HAP-1 (cell line): ENCODE measurements around the gene JPH2.

Source experiments
- DNase-seq, 2 experiments: peaks; one replicate each; pipeline ENCODE4 v3.0.0-alpha.2; 2016 to 2020; ENCODE audit warnings: low spot score in 2 of 2
- H3K27me3 ChIP-seq: fragments of 250-450 bp; sonication (Bioruptor Pico); 2 replicates; pipeline ENCODE4 v1.5.1; 2020; ENCODE audit warnings: low read depth, mild to moderate bottlenecking, moderate library complexity
- H3K36me3 ChIP-seq: fragments of 250-450 bp; sonication (Bioruptor Pico); replicated peaks from 2 replicates; pipeline ENCODE4 v1.5.1; 2020; ENCODE audit warnings: mild to moderate bottlenecking
- H3K4me1 ChIP-seq: fragments of 250-450 bp; sonication (Bioruptor Pico); 2 replicates; pipeline ENCODE4 v1.5.1; 2020; ENCODE audit warnings: mild to moderate bottlenecking
- H3K4me3 ChIP-seq: fragments of 250-450 bp; sonication (Bioruptor Pico); 2 replicates; pipeline ENCODE4 v1.5.1; 2020; ENCODE audit warnings: mild to moderate bottlenecking, moderate library complexity
- H3K9me3 ChIP-seq: fragments of 250-450 bp; sonication (Bioruptor Pico); 2 replicates; pipeline ENCODE4 v1.5.1; 2020; ENCODE audit warnings: mild to moderate bottlenecking, moderate library complexity
- in situ Hi-C: fragments of 300-500 bp; cut with MboI; formaldehyde crosslinking; loops from 3 replicates; pipeline ENCODE4 v1.14.3; 2020; ENCODE audit warnings: low sequenced_read_pairs, inconsistent platforms, mixed read lengths

The JPH2 gene

DNA sequence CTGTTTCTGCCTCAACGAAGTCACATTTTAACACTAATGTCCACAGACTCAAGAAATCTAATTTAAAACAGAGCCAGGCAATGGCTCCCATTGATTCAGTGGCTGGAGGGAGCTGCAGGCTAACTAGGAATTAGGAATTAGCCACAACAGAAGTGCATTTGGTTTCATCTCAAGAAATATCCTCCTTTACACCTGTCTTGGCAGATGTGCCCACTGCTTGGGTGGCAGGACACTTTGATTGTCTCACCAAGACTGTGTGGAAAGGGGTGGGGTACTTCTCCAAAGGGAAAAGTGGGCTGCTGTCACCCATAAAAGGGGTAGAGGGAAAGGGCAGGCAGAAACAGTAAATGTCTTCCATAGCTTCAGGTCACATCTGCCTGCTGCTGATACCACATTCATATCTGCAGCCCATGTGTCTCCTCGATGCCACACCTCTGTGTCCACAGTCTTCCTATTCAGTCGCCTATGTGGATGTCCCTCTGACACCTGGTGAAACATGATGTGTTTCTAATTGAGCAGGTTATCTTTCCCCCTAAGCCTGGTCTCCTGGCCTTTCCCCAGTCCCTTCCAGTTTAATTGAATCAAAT lies 34.5 kb upstream of the JPH2 start:
- Histone ChIP-seq H3K27me3 (no peaks in the 10 kb centered on the region), H3K36me3 (no peaks in the 10 kb centered on the region), H3K9me3 (no peaks in the 10 kb centered on the region), H3K4me1 (no peaks in the 10 kb centered on the region), H3K4me3 (no peak overlapping the region)
- DNase-seq, result no peak
- in situ Hi-C loops, result no loop called here

DNA sequence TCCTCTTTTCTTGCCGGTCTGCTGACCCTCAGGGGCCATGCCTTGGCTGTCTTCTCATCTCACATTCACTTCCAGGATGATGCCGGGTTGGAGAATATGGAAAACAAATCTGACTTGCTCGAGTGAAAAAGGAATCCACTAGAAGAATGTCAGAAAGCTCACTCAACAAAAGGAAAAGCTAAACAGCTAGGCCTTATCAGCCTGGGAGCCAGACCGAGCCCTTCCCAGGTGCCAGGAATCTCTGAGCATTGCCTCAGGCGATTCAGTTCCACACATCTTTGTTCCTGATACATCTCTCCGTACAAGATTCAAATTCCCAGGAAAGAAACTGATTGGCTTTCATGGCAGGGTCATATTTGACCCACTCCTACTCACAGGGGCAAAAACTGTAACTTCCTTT lies 32.8 kb upstream of the JPH2 start:
- DNase-seq, result no peak
- no peaks in the 10 kb centered on the region for H3K36me3 ChIP-seq
- H3K4me3 ChIP-seq, result no peak overlapping the region
- H3K4me1 ChIP-seq, result no peaks in the 10 kb centered on the region
- no peaks in the 10 kb centered on the region for H3K27me3 ChIP-seq
- H3K9me3 ChIP-seq, result no peaks in the 10 kb centered on the region
- in situ Hi-C loops, result loop anchor here (5.0 to 10.0 kb wide), 3 partner anchors 93 to 245 kb away; partner anchors contain the start of gene FITM2

- H3K4me3 ChIP-seq, result no peak overlapping the region
- H3K36me3 ChIP-seq, result no peaks in the 10 kb centered on the region
- H3K9me3 ChIP-seq, result no peaks in the 10 kb centered on the region
- H3K4me1 ChIP-seq, result no peaks in the 10 kb centered on the region
- no peaks in the 10 kb centered on the region for H3K27me3 ChIP-seq
- in situ Hi-C loops, result loop anchor here (5.0 to 10.0 kb wide), 3 partner anchors 93 to 246 kb away; partner anchors contain the start of gene FITM2
- DNase-seq, result no peak
Observed at GRCh38 chr20:44219170-44219730, 32.3 kb upstream of the JPH2 start.

DNA sequence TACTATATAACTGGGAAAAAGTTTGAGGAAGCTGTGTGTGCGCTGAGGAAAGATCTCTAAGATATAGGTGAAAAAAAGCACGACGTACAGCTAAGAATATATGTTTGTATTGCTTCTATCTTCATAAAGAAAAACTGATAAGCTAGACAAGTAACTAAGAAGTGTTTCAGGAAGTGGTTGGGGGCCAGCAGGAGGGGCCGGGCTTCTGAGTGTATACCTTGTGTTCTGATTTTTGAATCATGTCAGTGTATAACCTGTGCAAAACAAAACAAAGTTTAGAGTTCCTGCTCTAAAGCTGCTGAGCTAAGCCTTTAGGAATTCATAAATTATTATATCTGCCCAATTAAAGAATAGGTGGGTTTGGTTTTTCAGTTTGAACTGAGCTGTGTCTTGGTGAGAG lies 31.5 kb upstream of the JPH2 start:
- H3K36me3 ChIP-seq, result no peaks in the 10 kb centered on the region
- H3K4me3 ChIP-seq, result no peak overlapping the region
- in situ Hi-C loops, result loop anchor here (5.0 to 10.0 kb wide), 3 partner anchors 94 to 246 kb away; partner anchors contain the start of gene FITM2
- no peak for DNase-seq
- no peaks in the 10 kb centered on the region for H3K27me3 ChIP-seq
- H3K4me1 ChIP-seq, result no peaks in the 10 kb centered on the region
- H3K9me3 ChIP-seq, result no peaks in the 10 kb centered on the region

- peak; percentile 47 to 82 for DNase-seq
- Histone ChIP-seq H3K9me3 (no peaks in the 10 kb centered on the region), H3K4me3 (no peak overlapping the region), H3K36me3 (no peaks in the 10 kb centered on the region), H3K27me3 (no peaks in the 10 kb centered on the region), H3K4me1 (no peaks in the 10 kb centered on the region)
- in situ Hi-C loops, result loop anchor here (5.0 to 10.0 kb wide), 3 partner anchors 95 to 247 kb away; partner anchors contain the start of gene FITM2
Observed at GRCh38 chr20:44217342-44218092, 30.5 kb upstream of the JPH2 start.

DNA sequence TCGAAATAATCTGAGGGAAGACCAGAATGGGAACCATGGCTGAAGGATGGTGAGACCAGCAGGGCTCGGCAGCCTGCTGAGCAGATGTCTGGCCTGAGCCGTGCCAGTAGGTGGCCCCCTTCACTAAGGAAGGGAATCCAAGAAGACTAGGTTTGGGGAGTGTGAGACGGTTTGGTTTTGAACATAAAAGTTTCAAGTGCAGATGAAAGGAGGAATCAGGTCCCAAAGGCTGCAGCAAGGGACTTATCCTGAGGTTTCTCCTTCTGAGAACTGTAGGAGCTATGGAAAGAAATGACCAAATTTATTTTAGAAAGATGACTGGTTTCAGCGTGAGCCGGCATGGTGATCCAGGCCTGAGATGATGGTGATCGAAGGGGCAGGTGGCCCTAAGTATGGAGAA lies 28.1 kb upstream of the JPH2 start:
- in situ Hi-C loops, result loop anchor here (5.0 to 10.0 kb wide), 3 partner anchors 97 to 250 kb away; partner anchors contain the start of gene FITM2
- peak; percentile 51 to 75 for DNase-seq
- H3K36me3 ChIP-seq, result peaks cover 4% of the 10 kb centered on the region; the same call in 1 of the 2 replicates

DNA sequence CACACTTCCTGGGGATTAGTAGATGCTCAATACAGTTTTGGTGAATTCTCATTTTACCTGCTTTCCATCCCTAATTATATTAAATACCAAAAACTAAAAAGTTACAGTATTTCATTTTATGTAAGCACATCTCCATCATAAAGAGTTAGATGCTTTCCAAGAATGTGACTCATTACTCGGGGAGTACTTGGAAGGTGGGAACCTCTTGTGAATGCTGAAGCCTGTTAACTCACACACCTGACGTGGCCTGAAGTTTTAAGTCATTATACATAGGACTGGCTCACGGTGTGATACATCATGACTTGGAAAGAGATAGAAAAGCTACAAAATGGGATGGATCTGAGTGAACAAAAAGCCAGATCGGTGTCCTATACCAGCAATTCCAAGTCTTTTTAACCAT lies 25.8 kb upstream of the JPH2 start:
- Histone ChIP-seq H3K9me3 (no peaks in the 10 kb centered on the region), H3K4me3 (no peak overlapping the region), H3K27me3 (no peaks in the 10 kb centered on the region), H3K4me1 (peaks cover 18% of the 10 kb centered on the region), H3K36me3 (peaks cover 4% of the 10 kb centered on the region)
- in situ Hi-C loops, result loop anchor here (10.0 kb wide), 1 partner anchor 252 kb away; no protein-coding TSS in a partner anchor
- DNase-seq, result no peak

More for the DNA sequence above, 28.1 kb upstream of the JPH2 start:
- Histone ChIP-seq H3K9me3 (no peaks in the 10 kb centered on the region), H3K4me1 (peaks cover 8% of the 10 kb centered on the region), H3K27me3 (no peaks in the 10 kb centered on the region), H3K4me3 (no peak overlapping the region)

DNA sequence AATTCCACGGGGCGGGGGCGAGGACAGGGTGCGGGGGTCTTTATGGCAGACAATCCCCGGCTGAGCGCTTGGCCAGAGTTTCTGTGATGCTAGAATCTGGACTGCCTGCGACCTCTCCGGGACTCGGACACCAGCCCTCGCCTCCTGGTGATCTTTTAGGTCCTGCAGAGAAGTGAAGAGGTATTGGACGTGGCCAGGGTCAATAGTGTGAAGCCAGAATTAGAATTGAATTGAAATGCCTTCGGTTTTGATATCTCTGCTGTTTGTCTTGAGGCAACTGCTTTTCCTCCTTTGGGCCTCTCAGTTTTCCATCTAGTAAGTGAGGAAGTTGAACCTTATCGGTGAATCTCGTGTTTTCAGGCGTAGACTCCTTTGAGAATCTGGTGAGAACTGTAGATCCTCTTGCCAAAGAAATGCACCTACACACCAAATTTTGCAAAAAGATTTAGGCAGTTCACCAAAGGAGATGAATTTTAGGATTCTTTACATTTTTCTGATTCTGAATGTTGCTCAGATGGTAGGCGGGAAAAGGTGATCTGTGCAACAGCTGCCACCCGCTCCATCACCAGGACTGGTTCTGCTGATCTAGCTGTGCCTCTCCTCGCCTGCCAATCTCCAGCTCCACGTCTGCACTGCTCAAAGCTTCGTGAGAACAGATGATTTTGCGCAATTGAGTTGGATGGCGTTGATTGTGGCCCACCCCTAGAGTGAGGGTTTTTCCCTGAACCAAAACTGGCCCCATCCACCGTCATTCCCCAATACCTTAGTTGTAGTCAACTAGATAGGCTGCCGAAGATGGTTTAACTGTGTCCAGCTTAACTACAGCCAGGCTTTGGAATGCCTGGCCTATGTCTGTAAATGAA lies 24.4 kb upstream of the JPH2 start:
- Histone ChIP-seq H3K9me3 (no peaks in the 10 kb centered on the region), H3K4me3 (peak overlapping the region; percentile 88), H3K36me3 (peaks cover 8% of the 10 kb centered on the region), H3K4me1 (peaks cover 25% of the 10 kb centered on the region), H3K27me3 (no peaks in the 10 kb centered on the region)
- in situ Hi-C loops, result loop anchor here (10.0 kb wide), 1 partner anchor 253 kb away; no protein-coding TSS in a partner anchor
- DNase-seq, result no peak

- in situ Hi-C loops, result loop anchor here (10.0 kb wide), 1 partner anchor 254 kb away; no protein-coding TSS in a partner anchor
- DNase-seq, result peak; percentile 90 to 96
- H3K4me3 ChIP-seq, result peak within 1 kb of the TSS; percentile 88
Observed at GRCh38 chr20:44210406-44211176, 23.6 kb upstream of the JPH2 start, which contains the start of gene OSER1. OSER1 (minus strand) TSS chr20:44210771; CDS start chr20:44206957, 3,814 bp downstream.

DNA sequence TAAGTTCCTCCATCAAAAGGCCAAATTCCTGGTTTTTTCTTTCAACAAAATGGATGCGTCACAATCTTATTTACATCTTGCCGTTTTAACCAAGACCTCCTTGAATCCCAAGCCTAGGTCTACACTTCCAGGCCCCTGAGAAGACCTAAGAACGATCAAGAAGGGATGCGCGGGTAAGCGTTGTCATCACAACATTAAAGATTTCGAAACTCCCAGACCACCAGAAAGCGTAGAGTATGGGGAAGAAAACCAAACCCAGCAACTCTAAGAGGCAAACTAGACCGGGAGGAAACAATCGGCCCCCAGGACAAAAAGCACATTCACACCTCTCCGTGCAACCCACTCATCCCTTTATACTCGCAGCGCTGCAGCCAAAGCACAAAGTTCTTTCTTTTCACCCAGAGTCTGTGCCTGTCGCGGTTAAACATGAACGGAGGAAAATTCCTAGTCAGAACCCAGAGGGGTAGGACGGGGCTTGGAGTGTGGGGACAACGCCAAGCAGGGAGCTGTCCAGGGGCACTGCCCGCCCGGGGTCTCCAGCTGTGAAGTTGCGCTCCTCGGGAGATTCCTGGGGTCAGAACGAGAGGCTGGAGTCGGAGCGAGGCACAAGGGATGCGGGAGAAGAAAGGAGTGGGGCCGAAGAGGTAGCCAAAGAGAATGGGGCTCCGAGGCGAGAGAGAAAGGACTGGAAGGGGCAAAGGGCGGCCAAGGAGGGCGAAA lies 22.9 kb upstream of the JPH2 start:
- DNase-seq, result no peak
- in situ Hi-C loops, result loop anchor here (10.0 kb wide), 1 partner anchor 255 kb away; no protein-coding TSS in a partner anchor
- H3K27me3 ChIP-seq, result no peaks in the 10 kb centered on the region

More at GRCh38 chr20:44210406-44211176, 23.6 kb upstream of the JPH2 start, which contains the start of gene OSER1:
- H3K4me1 ChIP-seq, result peaks cover 25% of the 10 kb centered on the region
- H3K9me3 ChIP-seq, result no peaks in the 10 kb centered on the region
- no peaks in the 10 kb centered on the region for H3K27me3 ChIP-seq
- H3K36me3 ChIP-seq, result peaks cover 14% of the 10 kb centered on the region

GRCh38 chr20:44208770-44209169 lies 21.8 kb upstream of the JPH2 start:
- in situ Hi-C loops, result no loop called here
- Histone ChIP-seq H3K9me3 (no peaks in the 10 kb centered on the region), H3K4me3 (peak overlapping the region; percentile 88), H3K36me3 (peaks cover 30% of the 10 kb centered on the region), H3K4me1 (peaks cover 25% of the 10 kb centered on the region), H3K27me3 (no peaks in the 10 kb centered on the region)
- DNase-seq, result no peak

More for the DNA sequence above, 22.9 kb upstream of the JPH2 start:
- Histone ChIP-seq H3K4me1 (peaks cover 25% of the 10 kb centered on the region), H3K9me3 (no peaks in the 10 kb centered on the region), H3K36me3 (peaks cover 21% of the 10 kb centered on the region), H3K4me3 (peak overlapping the region; percentile 88)

GRCh38 chr20:44208165-44208564 lies 21.2 kb upstream of the JPH2 start:
- DNase-seq, result no peak
- in situ Hi-C loops, result no loop called here
- H3K4me1 ChIP-seq, result peaks cover 25% of the 10 kb centered on the region
- no peaks in the 10 kb centered on the region for H3K27me3 ChIP-seq
- no peaks in the 10 kb centered on the region for H3K9me3 ChIP-seq
- H3K36me3 ChIP-seq, result peaks cover 34% of the 10 kb centered on the region
- peak overlapping the region; percentile 88 for H3K4me3 ChIP-seq
